ENCODE measurements around the gene SPANXB1. TPM values are rescaled to one million over a fixed set of nuclear protein-coding genes. Genes with fewer than 3 reads are reported as not detected.
"Not testable (repeated sequence)": the region's sequence is repeated elsewhere in the genome, so short reads cannot be mapped to it uniquely, and the experiment has no call there.

The SPANXB1 gene
- total RNA-seq, 3 donors from 2014 or later, result not detected

- no peak for DNase-seq (ENCODE audit: low spot score in 2 of 2)
- no peaks in the 10 kb centered on the region for H3K9me3 ChIP-seq
- H3K4me3 ChIP-seq, result no peak overlapping the region
- peaks cover 0 to 8% of the 10 kb centered on the region in 2 donors for H3K27me3 ChIP-seq
- intact Hi-C loops (cut with DNase I; ENCODE audit: low total_unique reads), result no loop called here
- H3K4me1 ChIP-seq, result no peaks in the 10 kb centered on the region
- no peak overlapping the region for H3K27ac ChIP-seq
- no peaks in the 10 kb centered on the region for H3K36me3 ChIP-seq
- TF ChIP-seq POLR2AphosphoS5 (IDR thresholded peaks at IDR 0.05) (no peak), POLR2A (IDR thresholded peaks at IDR 0.05) (no peak), CTCF (IDR thresholded peaks at IDR 0.05) (no peak)
Measured at GRCh38 chrX:140983730-140984129, 18.7 kb upstream of the SPANXB1 start.

- DNase-seq (ENCODE audit: low spot score in 2 of 2); intact Hi-C loops (cut with DNase I; ENCODE audit: low total_unique reads); H3K4me3 ChIP-seq; H3K27ac ChIP-seq; H3K9me3 ChIP-seq; H3K4me1 ChIP-seq; H3K27me3 ChIP-seq; H3K36me3 ChIP-seq: not testable (repeated sequence)
Measured at GRCh38 chrX:141005243-141005642, 2.8 kb downstream of the SPANXB1 start.

- DNase-seq (ENCODE audit: low spot score in 2 of 2); H3K4me1 ChIP-seq; H3K4me3 ChIP-seq; intact Hi-C loops (cut with DNase I; ENCODE audit: low total_unique reads); H3K9me3 ChIP-seq; H3K27ac ChIP-seq; H3K27me3 ChIP-seq; H3K36me3 ChIP-seq: not testable (repeated sequence)
Measured at GRCh38 chrX:141044246-141044645, 41.9 kb downstream of the SPANXB1 start.

- H3K4me1 ChIP-seq; H3K9me3 ChIP-seq; H3K4me3 ChIP-seq; H3K27me3 ChIP-seq; DNase-seq (ENCODE audit: low spot score in 2 of 2); H3K36me3 ChIP-seq; intact Hi-C loops (cut with DNase I; ENCODE audit: low total_unique reads); H3K27ac ChIP-seq: not testable (repeated sequence)
Measured at GRCh38 chrX:141049878-141050277, 47.5 kb downstream of the SPANXB1 start.

GRCh38 chrX:141052098-141052497 lies 49.7 kb downstream of the SPANXB1 start:
- H3K4me1 ChIP-seq; H3K4me3 ChIP-seq; H3K9me3 ChIP-seq; intact Hi-C loops (cut with DNase I; ENCODE audit: low total_unique reads); DNase-seq (ENCODE audit: low spot score in 2 of 2); H3K27ac ChIP-seq; H3K27me3 ChIP-seq; H3K36me3 ChIP-seq: not testable (repeated sequence)

Other genes with a start within 250 kb of the SPANXB1 start
- 1 to 10 TPM; 3.9 to 9.4 (median 4.5) TPM for gene LDOC1, start 174.5 kb downstream of the SPANXB1 start, total RNA-seq
- gene SPANXC, start 239.9 kb downstream of the SPANXB1 start, total RNA-seq, result not detected

Measured in breast epithelium (tissue), 4 donors.